ENCODE results near the gene TMEM141. TPM values are rescaled to one million over a fixed set of nuclear protein-coding genes. Genes with fewer than 3 reads are reported as not detected.

Gene TMEM141
- total and polyA plus RNA-seq, 2 donors (not counting 3 experiments of a cell fraction or from before 2014, with no cell fraction given), result 43.2 to 146 TPM

DNA sequence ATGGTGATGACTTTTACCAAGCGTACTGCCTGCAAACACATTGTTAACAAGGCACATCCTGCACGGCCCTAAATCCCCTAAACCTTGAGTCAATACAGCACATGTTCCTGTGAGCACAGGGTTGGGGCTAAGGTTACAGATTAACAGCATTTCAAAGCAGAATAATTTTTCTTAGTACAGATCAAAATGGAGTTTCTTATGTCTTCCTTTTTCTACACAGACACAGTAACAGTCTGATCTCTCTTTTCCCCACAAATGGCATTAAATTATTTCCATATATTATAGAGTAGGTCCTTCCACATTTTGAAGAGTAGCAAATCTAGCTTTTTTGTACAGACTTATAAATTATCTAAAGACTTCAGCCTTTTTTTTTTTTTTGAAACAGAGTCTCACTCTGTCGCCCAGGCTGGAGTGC, 1.6 kb upstream of the TMEM141 start:
- peaks cover 0 to 3% of the 10 kb centered on the region in 2 experiments for H3K27me3 ChIP-seq (ENCODE audit: control insufficient read depth in 2 of 2, insufficient read depth in 2 of 2, low read length in 2 of 2)
- H3K79me2 ChIP-seq (ENCODE audit: control insufficient read depth, insufficient read depth, low read length), result peaks cover 1% of the 10 kb centered on the region
- ChIA-PET CTCF (interaction anchor here (2.2 kb wide), 1 partner anchor 240 kb away, joined by 12 read pairs; no protein-coding TSS in a partner anchor), POLR2A (no interaction called here)
- FAIRE-seq (no peak), DNase-seq (ENCODE audit: low read depth, low spot score) (no peak)
- no peaks in the 10 kb centered on the region for H3K9me1 ChIP-seq (replicated peaks; ENCODE audit: control insufficient read depth, extremely low read depth, insufficient read depth, low read length)
- H3K4me3 ChIP-seq (replicated peaks in 1 of 3; ENCODE audit: insufficient read depth in 1 of 3, low read depth in 1 of 3, low read length in 3 of 3), result no peak overlapping the region
- H3K27ac ChIP-seq (ENCODE audit: insufficient read depth, low read depth, low read length), result no peak overlapping the region
- H3K9ac ChIP-seq (replicated peaks; ENCODE audit: extremely low read depth, insufficient read depth, low read length), result no peak overlapping the region
- TF ChIP-seq, protein P1, sequence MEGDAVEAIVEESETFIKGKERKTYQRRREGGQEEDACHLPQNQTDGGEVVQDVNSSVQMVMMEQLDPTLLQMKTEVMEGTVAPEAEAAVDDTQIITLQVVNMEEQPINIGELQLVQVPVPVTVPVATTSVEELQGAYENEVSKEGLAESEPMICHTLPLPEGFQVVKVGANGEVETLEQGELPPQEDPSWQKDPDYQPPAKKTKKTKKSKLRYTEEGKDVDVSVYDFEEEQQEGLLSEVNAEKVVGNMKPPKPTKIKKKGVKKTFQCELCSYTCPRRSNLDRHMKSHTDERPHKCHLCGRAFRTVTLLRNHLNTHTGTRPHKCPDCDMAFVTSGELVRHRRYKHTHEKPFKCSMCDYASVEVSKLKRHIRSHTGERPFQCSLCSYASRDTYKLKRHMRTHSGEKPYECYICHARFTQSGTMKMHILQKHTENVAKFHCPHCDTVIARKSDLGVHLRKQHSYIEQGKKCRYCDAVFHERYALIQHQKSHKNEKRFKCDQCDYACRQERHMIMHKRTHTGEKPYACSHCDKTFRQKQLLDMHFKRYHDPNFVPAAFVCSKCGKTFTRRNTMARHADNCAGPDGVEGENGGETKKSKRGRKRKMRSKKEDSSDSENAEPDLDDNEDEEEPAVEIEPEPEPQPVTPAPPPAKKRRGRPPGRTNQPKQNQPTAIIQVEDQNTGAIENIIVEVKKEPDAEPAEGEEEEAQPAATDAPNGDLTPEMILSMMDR (IDR thresholded peaks at IDR 0.05; ENCODE audit: extremely low read depth in 1 of 2, insufficient read depth in 1 of 2, low read depth in 1 of 2, low read length in 2 of 2), result no peak
- TF ChIP-seq FOS (IDR thresholded peaks at IDR 0.05; ENCODE audit: borderline replicate concordance, insufficient read depth, low read length) (no peak), MYC (IDR thresholded peaks at IDR 0.05; ENCODE audit: low read depth, low read length) (no peak), JUN (IDR thresholded peaks at IDR 0.05; ENCODE audit: borderline replicate concordance, insufficient read depth, insufficient read length, low read depth) (no peak), GATA2 (IDR thresholded peaks at IDR 0.05; ENCODE audit: insufficient read depth, insufficient read length, low read depth, low read length) (no peak), POLR2AphosphoS5 (IDR thresholded peaks at IDR 0.05; ENCODE audit: insufficient read depth, low read depth, low read length) (no peak), EZH2 (IDR thresholded peaks at IDR 0.05; ENCODE audit: borderline replicate concordance, low read depth, low read length, severe bottlenecking) (no peak), POLR2A (IDR thresholded peaks at IDR 0.05; ENCODE audit: low read depth, low read length) (no peak)
- TF ChIP-seq, protein P2, sequence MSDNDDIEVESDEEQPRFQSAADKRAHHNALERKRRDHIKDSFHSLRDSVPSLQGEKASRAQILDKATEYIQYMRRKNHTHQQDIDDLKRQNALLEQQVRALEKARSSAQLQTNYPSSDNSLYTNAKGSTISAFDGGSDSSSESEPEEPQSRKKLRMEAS (IDR thresholded peaks at IDR 0.05; ENCODE audit: insufficient read depth, insufficient read length), result no peak
- intact Hi-C loops (cut with micrococcal nuclease) (loop anchor here (5.0 kb wide), 1 partner anchor 448 kb away; no protein-coding TSS in a partner anchor), dilution Hi-C loops (cut with MboI; ENCODE audit: extremely low pct_ligation_motif_present, low sequenced_read_pairs) (no loop called here)
- no peaks in the 10 kb centered on the region for H4K20me1 ChIP-seq (replicated peaks; ENCODE audit: control insufficient read depth, extremely low read depth, insufficient read depth, low read length)
- no TSS peak for BruUV-seq (replicated peaks)
- no peaks in the 10 kb centered on the region for H3K9me3 ChIP-seq (replicated peaks; ENCODE audit: control insufficient read depth, insufficient read depth, low read length)
- H2AFZ ChIP-seq (ENCODE audit: low read depth, low read length), result no peak overlapping the region
- H3K36me3 ChIP-seq (ENCODE audit: control insufficient read depth in 2 of 2, extremely low read depth in 1 of 2, insufficient read depth in 2 of 2, low read length in 2 of 2), result peaks cover 0 to 2% of the 10 kb centered on the region in 2 experiments
- no peak overlapping the region for H3K4me2 ChIP-seq (ENCODE audit: insufficient read depth, low read length)
- H3K4me1 ChIP-seq (ENCODE audit: control insufficient read depth, extremely low read depth, insufficient read depth, low read length), result peaks cover 7% of the 10 kb centered on the region

All from endothelial cell of umbilical vein (primary cell).